Anterior cingulate cortex (tissue), 58 donors: ENCODE measurements around the gene KIF3B.

ENCODE experiments used
- DNase-seq, 58 donors: peaks; one replicate each; lab custom pipeline; 2025; lab: John Stamatoyannopoulos, UW

KIF3B gene

GRCh38 chr20:32277361-32278198, at the start of gene KIF3B:
TSS of gene KIF3B (plus strand) at chr20:32277651. CDS start at chr20:32309778, 32,127 bp downstream.
- peak; percentile 7 to 92 (median 80) for DNase-seq

- DNase-seq = peak in 6 of 58 donors; percentile 5 to 14 (median 9)
Observed at GRCh38 chr20:32227744-32228688, 49.4 kb upstream of the KIF3B start.

- DNase-seq = no peak
Observed at GRCh38 chr20:32229251-32229747, 48.2 kb upstream of the KIF3B start.

GRCh38 chr20:32230707-32231106, 46.7 kb upstream of the KIF3B start:
- DNase-seq = no peak

GRCh38 chr20:32231245-32231644, 46.2 kb upstream of the KIF3B start:
- no peak for DNase-seq

- peak in 7 of 58 donors; percentile 0 to 38 (median 11) for DNase-seq
Observed at GRCh38 chr20:32231847-32232246, 45.6 kb upstream of the KIF3B start.

GRCh38 chr20:32232326-32232886, 45.0 kb upstream of the KIF3B start:
- no peak for DNase-seq

GRCh38 chr20:32233286-32233685, 44.2 kb upstream of the KIF3B start:
- DNase-seq = no peak

GRCh38 chr20:32234135-32234808, 43.2 kb upstream of the KIF3B start:
- no peak for DNase-seq

GRCh38 chr20:32235331-32236047, 42.0 kb upstream of the KIF3B start:
- DNase-seq = peak in 1 of 58 donors; percentile 3

- DNase-seq = no peak
Observed at GRCh38 chr20:32236048-32236533, 41.4 kb upstream of the KIF3B start.

GRCh38 chr20:32236819-32237218, 40.6 kb upstream of the KIF3B start:
- DNase-seq = no peak

- DNase-seq = no peak
Observed at GRCh38 chr20:32237419-32237818, 40.0 kb upstream of the KIF3B start.

- no peak for DNase-seq
Observed at GRCh38 chr20:32238483-32239425, 38.7 kb upstream of the KIF3B start.

- no peak for DNase-seq
Observed at GRCh38 chr20:32240205-32240604, 37.2 kb upstream of the KIF3B start.

GRCh38 chr20:32241807-32242206, 35.6 kb upstream of the KIF3B start:
- DNase-seq = no peak

- no peak for DNase-seq
Observed at GRCh38 chr20:32244150-32244823, 33.2 kb upstream of the KIF3B start.

GRCh38 chr20:32244959-32245358, 32.5 kb upstream of the KIF3B start:
- no peak for DNase-seq
